OCI-LY7 (cell line): ENCODE measurements around the gene ILKAP. TPM values are rescaled to one million over a fixed set of nuclear protein-coding genes. Genes with fewer than 3 reads are reported as not detected.

ENCODE experiments used
- BruUV-seq: library from RNA; stranded (reverse); fragments of 400-500 nt; replicated peaks from 2 replicates; lab custom pipeline; 2021; lab: Mats Ljungman, UMichigan
- CTCF ChIA-PET: fragments of 300-600 bp; sonication (Branson Sonifier 250); formaldehyde crosslinking; loops from one replicate; lab custom pipeline; 2022; ENCODE audit warnings: antibody characterized with exemption; ENCODE audit not compliant: unreplicated experiment; lab: Charles Lee
- POLR2A ChIA-PET: fragments of 300-600 bp; sonication (Branson Sonifier 250); formaldehyde crosslinking; loops from one replicate; lab custom pipeline; 2022; ENCODE audit warnings: antibody characterized with exemption; lab: Charles Lee
- DNase-seq: peaks from one replicate; pipeline ENCODE4 v3.0.0-alpha.2; 2015; ENCODE audit warnings: low spot score
- H2AFZ ChIP-seq: fragments of 200-600 bp; sonication (generic), shearing (Covaris generic); 2 replicates; pipeline ENCODE4 v1.6.1; 2014; ENCODE audit warnings: mild to moderate bottlenecking, antibody characterized with exemption, low read length, moderate library complexity
- H3K27ac ChIP-seq: fragments of 200-600 bp; sonication (generic); 2 replicates; pipeline ENCODE4 v1.5.1; 2014; ENCODE audit warnings: mixed run types, low read depth, mild to moderate bottlenecking, moderate library complexity, low read length, inconsistent platforms; ENCODE audit not compliant: poor library complexity, severe bottlenecking
- H3K36me3 ChIP-seq: fragments of 200-600 bp; sonication (generic); 2 replicates; pipeline ENCODE4 v1.6.1; 2014; ENCODE audit warnings: mild to moderate bottlenecking, antibody characterized with exemption, low read length, moderate library complexity, mixed read lengths; ENCODE audit not compliant: insufficient read depth
- H3K4me1 ChIP-seq: fragments of 200-600 bp; sonication (generic); 2 replicates; pipeline ENCODE4 v1.5.1; 2014; ENCODE audit warnings: mild to moderate bottlenecking, low read length; ENCODE audit not compliant: insufficient read depth, poor library complexity, severe bottlenecking
- H3K4me2 ChIP-seq: fragments of 200-600 bp; sonication (generic); 2 replicates; pipeline ENCODE4 v1.6.1; 2014; ENCODE audit warnings: mild to moderate bottlenecking, low read length
- H3K4me3 ChIP-seq: fragments of 200-600 bp; sonication (generic); 2 replicates; pipeline ENCODE4 v1.5.1; 2014; ENCODE audit warnings: mild to moderate bottlenecking, low read depth, low read length; ENCODE audit not compliant: poor library complexity, severe bottlenecking
- H3K79me2 ChIP-seq: fragments of 200-600 bp; sonication (generic); 2 replicates; pipeline ENCODE4 v1.6.1; 2016; ENCODE audit warnings: low read depth, mild to moderate bottlenecking, low read length, moderate library complexity, mixed read lengths; ENCODE audit not compliant: insufficient read depth
- H3K9me2 ChIP-seq: fragments of 200-600 bp; sonication (generic); 2 replicates; pipeline ENCODE4 v1.6.1; 2016; ENCODE audit warnings: mild to moderate bottlenecking, low read length, mixed read lengths; ENCODE audit not compliant: insufficient read depth
- H3K9me3 ChIP-seq: fragments of 200-600 bp; sonication (generic); 2 replicates; pipeline ENCODE4 v1.6.1; 2014; ENCODE audit warnings: mild to moderate bottlenecking, mixed run types, low read length, mixed read lengths
- H4K20me1 ChIP-seq: fragments of 200-600 bp; sonication (generic); 2 replicates; pipeline ENCODE4 v1.6.1; 2014; ENCODE audit warnings: mild to moderate bottlenecking, antibody characterized with exemption, low read length, moderate library complexity, mixed read lengths; ENCODE audit not compliant: insufficient read depth
- CTCF ChIP-seq: fragments of 200-600 bp; sonication (generic); conservative IDR thresholded peaks from 2 replicates; pipeline ENCODE4 v1.5.1; 2014; ENCODE audit warnings: mild to moderate bottlenecking, antibody characterized with exemption, low read length, moderate library complexity, mixed read lengths
- EZH2phosphoT487 ChIP-seq: fragments of 200-600 bp; sonication (generic); IDR thresholded peaks from 2 replicates; pipeline ENCODE4 v1.6.1; 2018; ENCODE audit warnings: low read depth, borderline replicate concordance, mild to moderate bottlenecking, mixed run types, antibody characterized with exemption, low read length, moderate library complexity, mixed read lengths
- intact Hi-C: fragments of 100-400 bp; cut with micrococcal nuclease; formaldehyde crosslinking; loops from one replicate; pipeline ENCODE4 v1.10.0; 2022; ENCODE audit not compliant: unreplicated experiment
- total RNA-seq, 2 experiments: library from RNA; depleted of rRNA in 1 of 2; stranded (reverse); fragments of >200 nt in 1 of 2; shearing (Covaris generic) in 1 of 2; gene quantifications; 2 replicates each; pipeline ENCODE4 v1.2.3, GENCODE V29; 2014 to 2022

The ILKAP gene
- total RNA-seq, 2 experiments from 2014 or later = 33.1 to 61.8 TPM

DNA sequence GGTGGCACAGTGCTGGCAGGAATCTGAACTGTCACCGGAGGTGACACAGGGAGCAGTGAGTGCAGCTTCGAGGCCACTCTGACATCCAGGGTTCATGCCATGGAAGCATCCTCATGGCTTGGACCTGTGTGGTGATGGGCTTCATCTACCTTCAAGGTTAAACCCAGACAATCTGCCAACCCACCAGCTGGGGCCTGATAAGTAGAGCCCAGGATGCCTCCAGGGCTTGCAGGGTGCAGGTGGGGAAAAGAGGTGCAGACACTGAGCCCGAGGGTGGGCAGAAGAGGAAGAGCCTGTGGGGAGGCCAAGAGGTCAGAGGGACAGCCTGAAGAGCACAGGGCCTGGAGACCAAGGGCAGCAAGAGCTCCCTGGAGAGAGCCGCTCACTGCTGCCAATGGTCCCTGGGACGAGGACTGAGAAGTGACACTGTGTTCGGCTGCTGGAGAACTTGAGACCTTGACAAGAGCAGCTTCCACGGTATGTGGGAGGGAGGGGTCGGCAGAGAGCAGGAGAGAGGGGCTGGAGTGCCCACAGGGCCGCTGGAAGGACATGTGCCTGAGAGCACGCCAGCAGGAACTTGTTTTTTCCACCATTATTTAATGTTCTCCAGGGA, 44.5 kb upstream of the ILKAP start:
- no peak overlapping the region for H3K4me3 ChIP-seq
- no peaks in the 10 kb centered on the region for H4K20me1 ChIP-seq
- TF ChIP-seq EZH2phosphoT487 (no peak), CTCF (no peak)
- no peaks in the 10 kb centered on the region for H3K9me2 ChIP-seq
- H3K4me2 ChIP-seq = no peak overlapping the region
- POLR2A ChIA-PET = no interaction called here
- intact Hi-C loops = no loop called here
- H3K27ac ChIP-seq = no peak overlapping the region
- no TSS peak for BruUV-seq
- H3K79me2 ChIP-seq = no peaks in the 10 kb centered on the region
- H3K36me3 ChIP-seq = peaks cover 16% of the 10 kb centered on the region; the same call in 1 of the 2 replicates
- no peaks in the 10 kb centered on the region for H3K4me1 ChIP-seq
- DNase-seq = no peak
- CTCF ChIA-PET = no interaction called here
- H3K9me3 ChIP-seq = no peaks in the 10 kb centered on the region
- no peak overlapping the region for H2AFZ ChIP-seq

DNA sequence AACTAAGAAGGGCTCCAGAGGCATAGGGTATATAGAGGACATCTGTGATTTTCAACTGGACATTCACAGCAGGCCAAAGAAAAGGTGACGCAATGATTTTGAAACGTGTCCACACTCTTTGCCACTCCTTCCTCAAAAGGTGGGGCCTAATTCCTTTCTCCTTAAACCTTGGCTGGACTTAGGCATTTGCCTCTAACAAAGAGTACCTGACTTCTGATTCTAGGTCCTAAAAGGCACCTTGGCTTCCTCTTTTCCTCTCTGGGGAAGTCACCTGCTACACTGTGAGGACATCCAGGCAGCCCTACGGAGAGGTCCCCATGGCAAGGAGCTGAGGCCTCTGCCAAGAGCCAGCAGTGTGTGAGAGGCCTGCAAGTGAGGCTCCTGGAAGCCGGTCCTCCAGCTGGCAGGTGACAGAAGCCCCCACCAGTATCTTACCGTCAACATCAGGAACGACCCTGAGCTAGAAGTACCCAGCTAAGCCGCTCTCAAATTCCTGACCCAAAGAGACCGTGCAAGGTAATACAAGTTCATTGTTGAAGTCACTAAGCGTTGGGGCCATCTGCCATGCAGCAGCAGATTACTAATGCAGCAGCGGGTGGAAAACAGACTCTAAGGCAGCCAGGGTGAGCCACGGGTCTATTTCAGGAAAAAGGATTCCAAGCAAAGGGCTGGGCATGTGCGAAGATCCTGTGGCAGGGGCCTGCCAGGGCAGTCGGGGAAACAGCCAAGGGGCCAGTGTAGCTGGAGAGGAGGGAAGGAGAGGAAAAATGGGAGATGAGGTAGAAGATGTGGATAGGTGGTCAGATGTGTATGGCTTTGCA, 43.7 kb upstream of the ILKAP start:
- no peak for DNase-seq
- BruUV-seq = no TSS peak
- Histone ChIP-seq H3K9me3 (no peaks in the 10 kb centered on the region), H3K4me3 (no peak overlapping the region), H4K20me1 (no peaks in the 10 kb centered on the region), H3K9me2 (no peaks in the 10 kb centered on the region), H3K4me2 (no peak overlapping the region), H3K4me1 (no peaks in the 10 kb centered on the region), H3K79me2 (no peaks in the 10 kb centered on the region), H3K36me3 (peaks cover 16% of the 10 kb centered on the region; the same call in 1 of the 2 replicates), H2AFZ (no peak overlapping the region), H3K27ac (no peak overlapping the region)
- CTCF ChIA-PET = no interaction called here
- TF ChIP-seq EZH2phosphoT487 (no peak), CTCF (no peak)
- intact Hi-C loops = no loop called here
- POLR2A ChIA-PET = no interaction called here

DNA sequence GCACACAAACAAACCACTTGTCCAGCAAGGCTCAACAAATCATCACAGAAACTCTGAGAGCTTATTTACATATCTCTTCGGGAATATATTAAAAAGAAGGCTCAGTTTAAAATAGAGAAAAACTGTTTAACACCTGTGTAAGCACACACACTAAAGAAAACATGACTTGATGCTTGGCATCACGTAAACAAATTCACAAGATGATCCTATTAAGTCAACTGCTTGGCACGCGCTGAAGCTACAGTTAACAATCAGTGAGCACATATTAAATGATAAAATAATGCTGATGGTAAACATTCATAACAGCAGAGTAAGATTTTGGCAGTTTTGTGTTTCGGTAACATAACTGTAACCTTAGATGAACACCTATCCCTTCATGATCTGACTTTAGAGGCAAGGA, 40.7 kb upstream of the ILKAP start:
- no TSS peak for BruUV-seq
- ChIA-PET POLR2A (no interaction called here), CTCF (no interaction called here)
- peaks cover 6% of the 10 kb centered on the region for H3K4me1 ChIP-seq
- DNase-seq = no peak
- intact Hi-C loops = loop anchor here (5.0 kb wide), 4 partner anchors 82 to 277 kb away; partner anchors contain the start of genes ASB1 and UBE2F
- H3K9me2 ChIP-seq = no peaks in the 10 kb centered on the region
- H3K79me2 ChIP-seq = no peaks in the 10 kb centered on the region
- TF ChIP-seq EZH2phosphoT487 = no peak
- no peak for TF ChIP-seq CTCF
- H3K4me2 ChIP-seq = no peak overlapping the region
- no peaks in the 10 kb centered on the region for H3K9me3 ChIP-seq
- peaks cover 16% of the 10 kb centered on the region; the same call in 1 of the 2 replicates for H3K36me3 ChIP-seq
- H3K27ac ChIP-seq = no peak overlapping the region
- no peak overlapping the region for H2AFZ ChIP-seq
- no peak overlapping the region for H3K4me3 ChIP-seq
- no peaks in the 10 kb centered on the region for H4K20me1 ChIP-seq
